HG02588 (cell line): ENCODE data around the gene FAM219A.

Source experiments
- ATAC-seq: cut with Tn5 transposase; IDR thresholded peaks from one replicate; pipeline ENCODE4 v1.9.1; 2021; ENCODE audit warnings: mild to moderate bottlenecking, moderate library complexity; ENCODE audit not compliant: unreplicated experiment

The FAM219A gene

GRCh38 chr9:34403554-34404380, 54.6 kb downstream of the FAM219A start:
- ATAC-seq = no peak

GRCh38 chr9:34400686-34401602, 57.4 kb downstream of the FAM219A start:
- no peak for ATAC-seq

- ATAC-seq = no peak
These were observed 58.1 kb downstream of the FAM219A start for GRCh38 chr9:34400275-34400674.

- no peak for ATAC-seq
These were observed 58.6 kb downstream of the FAM219A start for GRCh38 chr9:34399729-34400128.

- no peak for ATAC-seq
These were observed 59.5 kb downstream of the FAM219A start for GRCh38 chr9:34398875-34399274.

- no peak for ATAC-seq
These were observed 61.8 kb downstream of the FAM219A start for GRCh38 chr9:34396276-34397214.

GRCh38 chr9:34392511-34392910, 65.9 kb downstream of the FAM219A start:
- ATAC-seq = no peak

GRCh38 chr9:34387239-34387638, 71.1 kb downstream of the FAM219A start:
- no peak for ATAC-seq

GRCh38 chr9:34386656-34387055, 71.7 kb downstream of the FAM219A start:
- no peak for ATAC-seq

GRCh38 chr9:34385561-34386230, 72.7 kb downstream of the FAM219A start:
- no peak for ATAC-seq

GRCh38 chr9:34384368-34385165, 73.8 kb downstream of the FAM219A start:
- ATAC-seq = no peak

GRCh38 chr9:34383904-34384303, 74.5 kb downstream of the FAM219A start:
- no peak for ATAC-seq

GRCh38 chr9:34382879-34383278, 75.5 kb downstream of the FAM219A start:
- no peak for ATAC-seq

GRCh38 chr9:34382054-34382453, 76.3 kb downstream of the FAM219A start:
- no peak for ATAC-seq

- ATAC-seq = no peak
These were observed 77.0 kb downstream of the FAM219A start for GRCh38 chr9:34381323-34381722.

- ATAC-seq = no peak
These were observed 77.7 kb downstream of the FAM219A start for GRCh38 chr9:34380511-34381315.

GRCh38 chr9:34380034-34380510, 78.3 kb downstream of the FAM219A start:
- no peak for ATAC-seq

GRCh38 chr9:34379334-34380033, 78.9 kb downstream of the FAM219A start:
- ATAC-seq = no peak
